Limb (tissue), 2 donors: ENCODE measurements around the gene EOGT.
A peak's percentile ranks its signal among the peaks of the same experiment; 100 is the strongest.

Experiments used
- DNase-seq, 2 donors: peaks; one replicate each; pipeline ENCODE4 v3.0.0-alpha.2; 2016; ENCODE audit errors: extremely low spot score in 2 of 2

Gene EOGT

DNA sequence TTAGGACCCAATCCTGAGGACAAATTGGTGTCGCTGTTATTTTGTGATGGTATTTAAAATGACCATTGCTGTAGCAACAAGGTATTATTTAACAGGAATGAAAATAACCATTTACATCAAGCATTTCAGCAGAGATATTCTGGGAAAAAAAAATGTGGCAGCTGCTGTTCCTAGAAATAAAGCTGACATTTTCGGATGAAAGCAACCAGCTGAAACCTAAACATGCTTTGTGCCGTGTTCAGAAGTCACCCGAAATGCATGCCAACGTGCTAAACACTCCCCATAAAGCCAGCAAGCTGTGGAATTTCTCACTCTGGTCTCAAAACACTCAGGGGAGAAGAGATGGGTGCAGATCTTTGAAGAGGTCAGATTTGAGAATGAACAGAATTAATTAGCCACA lies 49.6 kb downstream of the EOGT start:
- DNase-seq: peak in 1 of 2 donors; percentile 49

- DNase-seq: no peak
Measured at GRCh38 chr3:68963376-68963775, 50.1 kb downstream of the EOGT start.

DNA sequence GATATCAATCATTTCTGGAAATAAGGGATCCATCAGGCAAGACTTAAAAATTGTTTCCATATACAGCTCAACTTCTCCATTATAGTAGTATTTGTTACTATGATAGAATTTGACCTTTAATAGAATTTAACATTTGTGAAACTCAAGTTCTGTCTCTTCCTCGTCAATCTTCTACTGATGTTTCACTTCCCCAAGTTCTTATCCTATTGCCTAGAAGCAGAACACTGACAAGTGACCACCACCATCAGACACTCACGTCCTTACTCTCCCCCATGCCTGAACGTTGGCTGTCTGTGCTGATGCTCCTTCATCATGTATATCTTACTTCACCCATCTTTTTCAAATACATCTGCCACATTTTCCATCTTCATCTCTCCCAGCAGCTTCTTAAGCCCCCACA lies 54.6 kb downstream of the EOGT start:
- no peak for DNase-seq

GRCh38 chr3:68957895-68958294 lies 55.6 kb downstream of the EOGT start:
- DNase-seq: no peak

DNA sequence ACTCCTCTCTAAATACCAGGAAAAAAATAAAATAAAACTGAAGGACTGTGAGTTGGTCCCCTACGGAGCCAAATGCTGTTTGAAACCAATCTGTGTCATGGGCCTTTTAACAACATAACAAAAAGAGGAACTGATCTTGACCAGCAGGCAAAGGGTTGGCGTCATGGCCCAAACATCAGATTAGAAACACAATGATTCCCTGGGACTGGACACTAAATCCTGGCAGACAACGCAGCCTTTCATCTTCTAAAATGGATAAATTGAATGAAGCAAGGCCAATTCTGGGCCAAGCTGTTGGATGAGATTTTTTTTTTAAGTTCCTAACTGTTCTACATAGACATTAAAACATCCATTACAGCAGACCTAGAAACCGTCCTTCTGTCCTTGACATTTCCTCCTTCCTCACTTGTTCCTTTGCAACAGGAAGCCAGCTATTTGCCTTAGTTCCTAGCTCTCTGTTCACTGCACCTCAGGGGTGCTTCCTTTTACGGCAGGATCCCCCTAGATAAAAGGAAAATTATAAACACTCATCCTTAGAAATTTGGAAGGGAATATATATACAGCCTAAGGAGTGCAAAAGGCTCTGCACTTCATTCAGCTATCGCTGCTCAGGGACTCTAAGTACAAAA lies 59.6 kb downstream of the EOGT start:
- no peak for DNase-seq

- no peak for DNase-seq
Measured at GRCh38 chr3:68945225-68945624, 68.3 kb downstream of the EOGT start.

DNA sequence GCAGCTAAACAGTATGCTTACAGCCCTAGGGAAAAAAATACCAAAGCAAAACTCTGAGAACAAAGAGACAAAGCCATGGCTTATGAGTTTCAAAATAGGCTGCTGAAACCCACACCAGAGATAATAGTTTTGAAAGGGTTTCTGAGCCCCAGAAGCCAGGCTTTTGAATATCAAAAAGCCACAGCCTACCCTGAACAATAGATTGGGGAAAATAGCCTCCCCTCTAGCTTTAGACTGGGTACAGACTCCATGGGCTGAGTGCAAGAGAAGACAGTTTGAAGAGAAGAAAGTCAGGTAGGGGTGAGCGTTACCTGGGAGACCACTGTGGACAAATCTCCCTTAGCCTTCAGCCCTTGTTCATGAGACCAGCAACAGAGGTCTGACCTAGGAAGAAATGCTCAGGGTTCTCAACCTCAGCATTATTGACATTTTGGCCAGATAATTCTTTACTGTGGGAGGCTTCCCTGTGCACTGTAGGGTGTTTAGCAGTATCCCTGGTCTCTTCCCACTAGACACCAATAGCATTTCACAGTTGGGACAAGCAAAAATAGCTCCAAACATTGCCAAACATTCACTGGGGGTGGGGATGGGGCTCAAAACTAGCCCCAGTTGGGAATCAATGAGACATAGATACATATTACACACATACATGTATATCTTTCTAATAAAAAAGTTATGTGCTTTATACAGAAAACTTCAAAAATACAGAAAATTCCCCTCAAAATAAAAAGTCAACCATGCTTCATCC lies 69.6 kb downstream of the EOGT start:
- no peak for DNase-seq

GRCh38 chr3:68941055-68941454 lies 72.4 kb downstream of the EOGT start:
- DNase-seq: no peak

- DNase-seq: no peak
Measured at GRCh38 chr3:68936856-68937255, 76.6 kb downstream of the EOGT start.

GRCh38 chr3:68935778-68936177 lies 77.7 kb downstream of the EOGT start:
- DNase-seq: no peak

DNA sequence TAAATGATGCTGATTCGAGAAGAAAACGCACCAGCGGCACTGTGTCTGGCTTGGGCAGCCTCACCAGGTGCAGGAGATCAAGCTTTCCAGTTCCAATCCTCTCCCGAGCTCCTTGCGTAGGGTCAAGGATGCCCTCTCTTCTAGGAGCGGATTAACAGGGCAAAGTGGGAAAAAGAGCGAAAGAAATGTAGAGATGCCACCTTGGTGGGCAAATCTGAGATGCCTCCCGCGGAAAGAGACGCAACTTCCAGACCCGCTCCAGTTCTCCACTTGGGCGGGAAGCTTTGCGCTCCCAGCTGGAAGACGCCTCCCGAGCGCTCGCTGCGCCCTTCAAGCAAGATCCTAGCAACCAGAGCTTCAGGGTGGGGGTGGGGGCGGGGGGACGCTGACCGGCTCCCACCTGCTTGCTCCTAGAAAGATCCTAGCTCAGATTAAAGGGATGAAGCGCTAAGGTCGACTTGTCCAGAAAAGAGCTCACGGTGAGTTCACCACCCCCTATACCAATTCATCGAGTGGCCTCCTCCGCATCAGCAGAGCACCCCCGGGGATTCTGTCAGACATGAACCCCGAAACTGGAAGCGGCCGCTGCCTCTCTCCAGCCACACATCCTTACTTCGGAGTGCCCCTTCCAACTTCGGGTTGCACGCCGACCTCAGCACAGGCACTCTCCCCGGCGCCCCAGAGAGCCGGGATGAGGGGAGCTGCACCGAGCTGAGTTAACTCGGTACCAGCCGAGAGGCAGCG lies 81.9 kb downstream of the EOGT start:
- peak in 1 of 2 donors; percentile 28 for DNase-seq
